HepG2 (cell line): ENCODE measurements around the gene HOXD9. TPM values are rescaled to one million over a fixed set of nuclear protein-coding genes. Genes with fewer than 3 reads are reported as not detected.

ENCODE experiments used
- CEBPB ChIP-seq: IDR thresholded peaks from 2 replicates; pipeline ENCODE4 v1.6.1; 2011; ENCODE audit warnings: low read depth, low read length, improper control_type of control experiment, borderline replicate concordance
- HMGXB3 ChIP-seq: sonication (generic); formaldehyde crosslinking; IDR thresholded peaks from 2 replicates; pipeline ENCODE4 v1.4.0; 2020; ENCODE audit warnings: missing genetic modification reagents, borderline replicate concordance
- HNRNPL ChIP-seq: fragments of 200-400 bp; formaldehyde crosslinking; IDR thresholded peaks from 2 replicates; pipeline ENCODE4 v1.6.1; 2017; ENCODE audit warnings: mild to moderate bottlenecking, low read depth, low read length
- MYNN ChIP-seq: sonication (generic); formaldehyde crosslinking; IDR thresholded peaks from 2 replicates; pipeline ENCODE4 v1.4.0; 2020; ENCODE audit warnings: mild to moderate bottlenecking, low read depth, missing genetic modification reagents
- PHF5A ChIP-seq: IDR thresholded peaks from one replicate; pipeline ENCODE4 v1.6.1; 2018; ENCODE audit warnings: low read depth, missing genetic modification reagents; ENCODE audit not compliant: unreplicated experiment
- SNAPC4 ChIP-seq: sonication (generic); formaldehyde crosslinking; IDR thresholded peaks from 2 replicates; pipeline ENCODE4 v1.4.0; 2020; ENCODE audit warnings: mild to moderate bottlenecking, missing genetic modification reagents
- SOX6 ChIP-seq, 2 experiments: fragments of 450-650 bp in 1 of 2; sonication (generic) in 1 of 2; formaldehyde crosslinking in 1 of 2; IDR thresholded peaks; 2 replicates each; pipeline versions ENCODE4 v1.4.0 to v1.6.1; 2017 to 2020; ENCODE audit warnings: antibody characterized with exemption in 1 of 2, mild to moderate bottlenecking in 1 of 2, missing genetic modification reagents in 1 of 2
- TCF7 ChIP-seq: sonication (generic); IDR thresholded peaks from 2 replicates; pipeline ENCODE4 v1.6.1; 2016; ENCODE audit warnings: antibody characterized with exemption, low read depth
- TRAFD1 ChIP-seq: sonication (generic); formaldehyde crosslinking; IDR thresholded peaks from 2 replicates; pipeline ENCODE4 v1.5.1; 2020; ENCODE audit warnings: missing genetic modification reagents, mild to moderate bottlenecking, borderline replicate concordance
- ZFP41 ChIP-seq: sonication (generic); formaldehyde crosslinking; IDR thresholded peaks from 2 replicates; pipeline ENCODE4 v1.4.0; 2020; ENCODE audit warnings: mild to moderate bottlenecking, missing genetic modification reagents, borderline replicate concordance
- ZNF207 ChIP-seq: fragments of 450-650 bp; IDR thresholded peaks from 2 replicates; pipeline ENCODE4 v1.6.1; 2016; ENCODE audit warnings: antibody characterized with exemption, borderline replicate concordance
- ZNF281 ChIP-seq: sonication (generic); formaldehyde crosslinking; IDR thresholded peaks from 2 replicates; pipeline ENCODE4 v1.4.0; 2020; ENCODE audit warnings: missing genetic modification reagents, borderline replicate concordance
- ZSCAN22 ChIP-seq: sonication (generic); formaldehyde crosslinking; IDR thresholded peaks from 2 replicates; pipeline ENCODE4 v1.4.0; 2020; ENCODE audit warnings: mild to moderate bottlenecking, missing genetic modification reagents
- polyA plus RNA-seq, 8 experiments: library from polyadenylated mRNA; depleted of rRNA in 3 of 8; stranded (reverse) in 7 of 8; unstranded in 1 of 8; fragments of >200 nt; fragmentation: Illumina TruSeq in 4 of 8; extraction: Trizol in 4 of 8; gene quantifications; 2 replicates each; pipeline versions ENCODE4 v1.2.1 to v1.2.3, GENCODE V29; 2011 to 2016; ENCODE audit warnings: low read depth in 4 of 8, missing spikeins in 1 of 8, mixed read lengths in 1 of 8; ENCODE audit not compliant: insufficient read depth in 1 of 8
- total RNA-seq, 5 experiments: library from RNA; depleted of rRNA; stranded (reverse); fragments of >200 nt; fragmentation: Illumina TruSeq; extraction: Trizol; gene quantifications; 2 replicates each; pipeline ENCODE4 v1.2.3, GENCODE V29; 2016; ENCODE audit warnings: low read depth in 1 of 5

The HOXD9 gene
- total and polyA plus RNA-seq, 2 of the 13 experiments (the other 11 are each of a cell fraction or from before 2014, with no cell fraction given) = not detected

- TF ChIP-seq HMGXB3 (CRISPR knock-in tag) (0 out of 2 replicates have a peak, but pooled peaks have one; percentile 27), ZFP41 (CRISPR knock-in tag) (no peak), ZNF281 (CRISPR knock-in tag) (0 out of 2 replicates have a peak, but pooled peaks have one; percentile 12), PHF5A (no peak), ZNF207 (no peak), CEBPB (no peak), SNAPC4 (CRISPR knock-in tag) (0 out of 2 replicates have a peak, but pooled peaks have one; percentile 24), TRAFD1 (no peak), TCF7 (no peak), HNRNPL (no peak), MYNN (no peak), SOX6 (IDR thresholded peaks at IDR 0.05) (no peak), SOX6 (CRISPR knock-in tag; IDR thresholded peaks at IDR 0.05) (peak; percentile 33; the same call in 1 of the 2 replicates), ZSCAN22 (CRISPR knock-in tag) (no peak)
Observed at GRCh38 chr2:176096986-176097819, 25.3 kb upstream of the HOXD9 start (continued).
